GM12878 (cell line): ENCODE results near the gene ITGA11. TPM values are rescaled to one million over a fixed set of nuclear protein-coding genes. Genes with fewer than 3 reads are reported as not detected.

Experiments used
- ATAC-seq: fragments of 200-7000 bp; cut with Tn5 transposase; 3 replicates; pipeline ENCODE4 v1.9.1; 2020; ENCODE audit warnings: mild to moderate bottlenecking, moderate library complexity
- BruUV-seq: library from RNA; stranded (reverse); fragments of 400-500 nt; replicated peaks from 2 replicates; lab custom pipeline; 2021; lab: Mats Ljungman, UMichigan
- CTCF ChIA-PET: fragments of 300-600 bp; sonication (Branson Sonifier 250); formaldehyde crosslinking; extraction: SDS; loops from one replicate; lab custom pipeline; 2021; ENCODE audit warnings: inconsistent platforms; lab: Yijun Ruan, JAX
- POLR2A ChIA-PET: fragments of 350-600 bp; formaldehyde crosslinking; extraction: SDS; loops from one replicate; lab custom pipeline; 2021; ENCODE audit warnings: inconsistent platforms; lab: Charles Lee
- RAD21 ChIA-PET: fragments of 300-600 bp; sonication (Branson Sonifier 250); formaldehyde crosslinking; loops from one replicate; lab custom pipeline; 2023; ENCODE audit warnings: antibody characterized with exemption; ENCODE audit not compliant: unreplicated experiment; lab: Charles Lee
- SMC1A ChIA-PET: fragments of 300-600 bp; sonication (Branson Sonifier 250); formaldehyde crosslinking; loops from one replicate; lab custom pipeline; 2023; ENCODE audit not compliant: unreplicated experiment, uncharacterized antibody; lab: Charles Lee
- DNase-seq: peaks from one replicate; pipeline ENCODE4 v3.0.0-alpha.2; 2011; ENCODE audit warnings: low read depth, low spot score
- FAIRE-seq: peaks from 3 replicates; lab custom pipeline; 2011; peaks lifted over from hg19 to GRCh38; lab: Jason Lieb, UNC
- H2AFZ ChIP-seq: 2 replicates; pipeline ENCODE4 v1.6.0; 2011; ENCODE audit warnings: low read depth, low read length, control low read depth; ENCODE audit not compliant: control insufficient read depth
- H3K27ac ChIP-seq: 2 replicates; pipeline ENCODE4 v1.5.1; 2011; ENCODE audit warnings: control low read depth; ENCODE audit not compliant: control insufficient read depth, insufficient read depth
- H3K27me3 ChIP-seq, 2 experiments: replicated peaks in 1 of 2; 2 replicates each; pipeline versions ENCODE4 v1.6.0 to v1.6.1; 2011; ENCODE audit warnings: low read length in 1 of 2; ENCODE audit not compliant: control insufficient read depth in 2 of 2, insufficient read depth in 2 of 2
- H3K36me3 ChIP-seq, 2 experiments: 2 replicates each; pipeline ENCODE4 v1.5.1; 2011; ENCODE audit warnings: low read length in 1 of 2; ENCODE audit not compliant: control insufficient read depth in 2 of 2, insufficient read depth in 2 of 2
- H3K4me1 ChIP-seq: 2 replicates; pipeline ENCODE4 v1.6.1; 2011; ENCODE audit warnings: mild to moderate bottlenecking, low read length, moderate library complexity, mixed read lengths; ENCODE audit not compliant: control insufficient read depth, insufficient read depth
- H3K4me2 ChIP-seq: 2 replicates; pipeline ENCODE4 v1.6.0; 2011; ENCODE audit warnings: control low read depth; ENCODE audit not compliant: control insufficient read depth, insufficient read depth
- H3K4me3 ChIP-seq: fragments of 200-600 bp; sonication (generic); 2 replicates; pipeline ENCODE4 v1.5.1; 2016
- H3K79me2 ChIP-seq: 2 replicates; pipeline ENCODE4 v1.6.0; 2011; ENCODE audit warnings: low read length; ENCODE audit not compliant: control insufficient read depth, insufficient read depth
- H3K9ac ChIP-seq: 2 replicates; pipeline ENCODE4 v1.8.0; 2011; ENCODE audit warnings: low read length, control low read depth, mixed read lengths; ENCODE audit not compliant: control insufficient read depth, insufficient read depth
- H3K9me3 ChIP-seq: replicated peaks from 3 replicates; pipeline ENCODE4 v1.5.1; 2011; ENCODE audit warnings: mild to moderate bottlenecking, low read length; ENCODE audit not compliant: control insufficient read depth, insufficient read depth
- H4K20me1 ChIP-seq: 2 replicates; pipeline ENCODE4 v1.6.0; 2011; ENCODE audit not compliant: control insufficient read depth, insufficient read depth
- ESRRA ChIP-seq: IDR thresholded peaks from 2 replicates; pipeline ENCODE4 v1.6.1; 2012; ENCODE audit warnings: mild to moderate bottlenecking, low read length, improper control_type of control experiment
- FOXM1 ChIP-seq: IDR thresholded peaks from 2 replicates; pipeline ENCODE4 v1.6.1; 2012; ENCODE audit warnings: low read depth, mild to moderate bottlenecking, inconsistent platforms, low read length, moderate library complexity
- KAT2A ChIP-seq: conservative IDR thresholded peaks from 2 replicates; pipeline ENCODE4 v1.6.1; 2011; ENCODE audit warnings: low read depth, low read length; ENCODE audit not compliant: control insufficient read depth
- LARP7 ChIP-seq: fragments of 450-650 bp; IDR thresholded peaks from 2 replicates; pipeline ENCODE4 v1.6.1; 2017; ENCODE audit warnings: mild to moderate bottlenecking
- NBN ChIP-seq: fragments of 450-650 bp; IDR thresholded peaks from 2 replicates; pipeline ENCODE4 v1.6.1; 2016
- NR2C2 ChIP-seq: IDR thresholded peaks from 2 replicates; pipeline ENCODE4 v1.6.1; 2011; ENCODE audit warnings: borderline replicate concordance, low read depth; ENCODE audit not compliant: control insufficient read depth, insufficient read length
- PAX8 ChIP-seq: fragments of 450-650 bp; IDR thresholded peaks from 2 replicates; pipeline ENCODE4 v1.6.1; 2017; ENCODE audit warnings: mild to moderate bottlenecking, moderate library complexity
- POU2F2 ChIP-seq: IDR thresholded peaks from 3 replicates; pipeline ENCODE4 v1.6.1; 2011; ENCODE audit warnings: low read depth, mild to moderate bottlenecking, low read length, borderline replicate concordance
- PRDM15 ChIP-seq: fragments of 450-650 bp; formaldehyde crosslinking; IDR thresholded peaks from 2 replicates; pipeline ENCODE4 v1.4.0; 2020; ENCODE audit warnings: mild to moderate bottlenecking, moderate library complexity
- SUPT20H ChIP-seq: IDR thresholded peaks from 2 replicates; pipeline ENCODE4 v1.6.1; 2011; ENCODE audit warnings: low read depth, mild to moderate bottlenecking, low read length, moderate library complexity, borderline replicate concordance; ENCODE audit not compliant: control insufficient read depth
- ZNF217 ChIP-seq: fragments of 450-650 bp; IDR thresholded peaks from 2 replicates; pipeline ENCODE4 v1.6.1; 2017; ENCODE audit warnings: antibody characterized with exemption, mild to moderate bottlenecking
- ZZZ3 ChIP-seq: IDR thresholded peaks from 2 replicates; pipeline ENCODE4 v1.6.1; 2011; ENCODE audit warnings: low read depth; ENCODE audit not compliant: control insufficient read depth, insufficient read length
- WGBS: methylation state at CpG from one replicate; pipeline ENCODE4 v1.1.6; 2016; ENCODE audit warnings: low lambda C conversion rate; ENCODE audit not compliant: insufficient replicate concordance, insufficient coverage; ENCODE audit errors: missing lambda C conversion rate; 5-methylcytosine and 5-hydroxymethylcytosine counted together
- in situ Hi-C: fragments of 300-500 bp; cut with MboI; formaldehyde crosslinking; loops from 9 replicates; pipeline ENCODE4 v1.14.3; 2018; ENCODE audit warnings: mixed read lengths
- intact Hi-C: fragments of 100-400 bp; cut with micrococcal nuclease; formaldehyde crosslinking; loops from one replicate; pipeline ENCODE4 v1.14.2; 2022; ENCODE audit not compliant: unreplicated experiment
- polyA plus RNA-seq, 11 experiments: library from polyadenylated mRNA; depleted of rRNA in 4 of 11; unstranded in 6 of 11; stranded (reverse) in 5 of 11; fragments of >200 nt; fragmentation: Nextera tagmentation in 4 of 11; fragmentation: Illumina TruSeq in 1 of 11; extraction: Ambion mirVana in 4 of 11; extraction: Trizol in 1 of 11; gene quantifications; 1 replicate in 1 of 11; 2 replicates in 10 of 11; pipeline versions ENCODE4 v1.2.1 to v1.2.3, GENCODE V29; 2011 to 2016; ENCODE audit warnings: inconsistent platforms in 2 of 11, missing spikeins in 2 of 11, low read depth in 1 of 11
- total RNA-seq, 4 experiments: library from RNA; depleted of rRNA in 3 of 4; stranded (reverse); fragments of >200 nt in 3 of 4; fragmentation: Illumina TruSeq in 1 of 4; extraction: Trizol in 1 of 4; gene quantifications; 2 replicates each; pipeline versions ENCODE4 v1.2.1 to v1.2.3, GENCODE V29; 2013 to 2021
- TF ChIP-seq, protein P1 (sequence below): fragments of 450-650 bp; IDR thresholded peaks from 2 replicates; pipeline ENCODE4 v1.6.1; 2016; ENCODE audit warnings: mild to moderate bottlenecking

Gene ITGA11
- total and polyA plus RNA-seq, 10 of the 15 experiments (the other 5 are each of a cell fraction or from before 2014, with no cell fraction given): under 0.01 to 0.36 (median 0.13) TPM; not detected in 1

DNA sequence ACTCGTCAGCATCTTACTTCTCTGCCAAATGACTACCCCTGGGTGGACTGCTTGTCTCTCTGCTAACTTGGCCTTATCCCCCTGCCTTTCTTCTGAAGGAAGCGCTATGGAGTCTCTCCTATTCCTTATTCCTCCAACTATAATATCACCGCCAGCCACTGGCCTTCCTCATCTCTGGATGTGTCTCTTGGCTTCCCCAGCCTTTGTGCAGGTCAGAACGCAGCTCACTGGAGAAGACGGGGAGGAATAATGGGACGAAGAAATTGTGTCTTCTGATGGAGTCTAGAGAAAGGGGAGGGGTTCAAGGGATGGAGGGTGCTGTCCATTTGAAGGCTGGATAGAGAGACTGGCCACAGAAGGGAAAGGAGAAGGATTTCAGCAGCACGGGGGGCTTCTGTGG, 16.9 kb downstream of the ITGA11 start:
- Histone ChIP-seq H3K9ac (no peak overlapping the region), H4K20me1 (no peaks in the 10 kb centered on the region), H3K4me1 (no peaks in the 10 kb centered on the region), H3K27ac (no peak overlapping the region), H3K27me3 (no peaks in the 10 kb centered on the region), H3K4me3 (no peak overlapping the region), H3K4me2 (no peak overlapping the region), H3K36me3 (no peaks in the 10 kb centered on the region), H2AFZ (no peak overlapping the region), H3K9me3 (no peaks in the 10 kb centered on the region), H3K79me2 (no peaks in the 10 kb centered on the region)
- intact Hi-C loops (no loop called here), in situ Hi-C loops (no loop called here)
- ChIA-PET POLR2A (no interaction called here), RAD21 (no interaction called here), SMC1A (no interaction called here), CTCF (interaction anchor here (1.2 kb wide), 1 partner anchor 109 kb away, joined by 4 read pairs; no protein-coding TSS in a partner anchor)
- BruUV-seq: no TSS peak
- FAIRE-seq (no peak), ATAC-seq (no peak), DNase-seq (no peak)
- WGBS: 31% methylated on average over 7 of the region's 7 CpGs
- TF ChIP-seq KAT2A (no peak), NR2C2 (no peak), PAX8 (no peak), PRDM15 (no peak), ZZZ3 (no peak), POU2F2 (no peak), FOXM1 (no peak), NBN (no peak), SUPT20H (no peak), ESRRA (no peak), ZNF217 (no peak), LARP7 (no peak)
- TF ChIP-seq, protein P1, sequence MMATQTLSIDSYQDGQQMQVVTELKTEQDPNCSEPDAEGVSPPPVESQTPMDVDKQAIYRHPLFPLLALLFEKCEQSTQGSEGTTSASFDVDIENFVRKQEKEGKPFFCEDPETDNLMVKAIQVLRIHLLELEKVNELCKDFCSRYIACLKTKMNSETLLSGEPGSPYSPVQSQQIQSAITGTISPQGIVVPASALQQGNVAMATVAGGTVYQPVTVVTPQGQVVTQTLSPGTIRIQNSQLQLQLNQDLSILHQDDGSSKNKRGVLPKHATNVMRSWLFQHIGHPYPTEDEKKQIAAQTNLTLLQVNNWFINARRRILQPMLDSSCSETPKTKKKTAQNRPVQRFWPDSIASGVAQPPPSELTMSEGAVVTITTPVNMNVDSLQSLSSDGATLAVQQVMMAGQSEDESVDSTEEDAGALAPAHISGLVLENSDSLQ: no peak
